ENCODE measurements around the gene ZNF530.

Gene ZNF530

DNA sequence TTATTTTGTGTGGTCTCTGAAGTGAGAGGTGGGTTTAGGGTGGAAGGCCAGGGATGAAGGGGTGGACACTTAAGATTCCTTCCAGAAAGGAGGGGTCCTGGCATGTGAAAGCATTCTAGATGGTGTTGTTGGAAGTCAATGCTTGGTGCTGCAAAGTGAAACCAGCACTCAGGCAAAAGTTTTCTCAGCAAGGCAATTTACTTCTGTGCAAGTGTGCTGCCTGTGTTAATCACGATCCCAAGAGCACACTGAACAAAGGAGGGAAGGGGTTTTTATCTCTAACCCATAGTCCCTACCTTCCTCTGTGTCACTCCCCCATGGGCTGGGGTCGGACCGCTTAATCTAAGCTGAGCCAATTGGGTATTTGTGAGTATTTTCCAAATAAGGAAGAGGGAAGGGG lies 15.7 kb downstream of the ZNF530 start:
- no peak for DNase-seq

GRCh38 chr19:57620673-57621348 lies 21.1 kb downstream of the ZNF530 start:
- no peak for DNase-seq

DNA sequence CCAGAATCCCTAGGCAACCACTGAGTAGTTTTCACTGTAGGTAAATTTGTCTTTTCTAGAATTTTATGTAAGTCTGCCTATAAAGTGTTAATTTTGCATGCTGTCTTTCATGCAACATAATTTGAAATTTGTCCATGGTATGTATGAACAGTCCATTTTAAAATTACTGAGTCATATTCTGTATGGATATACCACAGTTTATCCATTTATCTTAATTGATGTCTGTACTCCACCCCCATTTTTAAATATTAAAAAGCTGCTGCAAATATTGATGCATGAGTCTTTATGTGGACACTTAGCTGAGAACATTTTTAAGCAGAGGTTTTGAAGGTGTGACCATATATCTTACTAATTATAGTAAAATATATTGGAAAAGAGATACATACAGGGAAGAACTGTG lies 23.4 kb downstream of the ZNF530 start:
- DNase-seq: no peak

DNA sequence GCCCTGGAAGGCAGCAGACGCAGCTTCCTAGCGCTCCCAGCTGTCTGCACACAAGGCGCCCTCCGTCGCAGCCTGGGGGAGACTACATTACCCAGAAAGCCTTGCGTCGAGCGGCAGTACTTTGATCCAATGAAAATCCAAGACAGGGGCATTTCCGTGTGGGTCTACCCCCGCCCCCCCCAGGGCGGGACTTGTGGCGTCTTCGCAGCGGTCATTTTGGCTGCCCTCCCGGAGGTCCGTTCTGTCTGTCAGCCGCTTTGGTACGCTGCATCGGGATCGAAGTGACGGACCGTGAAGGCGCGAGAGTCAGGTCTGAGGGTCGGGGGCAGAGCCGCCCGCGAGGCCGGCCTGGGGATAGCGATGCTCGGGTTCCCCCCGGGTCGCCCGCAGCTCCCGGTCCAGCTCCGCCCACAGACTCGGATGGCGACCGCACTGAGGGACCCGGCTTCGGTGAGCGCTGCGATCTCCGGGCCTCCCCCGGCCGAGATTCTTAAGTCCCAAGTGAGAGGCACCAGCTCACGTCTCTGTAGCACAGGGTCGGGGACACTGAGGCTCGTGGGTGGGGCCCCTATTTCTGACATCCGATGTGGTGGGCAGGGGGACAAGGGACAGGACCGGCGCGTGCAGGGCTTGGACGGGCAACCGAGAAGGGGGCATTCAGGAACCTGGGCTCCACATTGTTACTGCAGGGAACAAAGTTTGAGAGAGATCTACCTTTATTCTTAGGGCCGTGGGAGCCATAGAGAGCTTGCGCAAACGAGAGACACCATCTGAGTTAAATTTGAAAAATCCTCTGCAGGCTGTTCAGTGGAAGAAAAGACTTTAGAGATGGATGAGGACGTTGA lies 33.5 kb downstream of the ZNF530 start, which contains the start of gene ZNF211:
Gene ZNF211 (plus strand): TSS at position 182 of the 845 bp plus-strand sequence. CDS start 179 bp downstream, at position 361.
- peak; percentile 76 to 87 (median 81) for DNase-seq

GRCh38 chr19:57633832-57634131 lies 34.1 kb downstream of the ZNF530 start:
- DNase-seq: no peak

DNA sequence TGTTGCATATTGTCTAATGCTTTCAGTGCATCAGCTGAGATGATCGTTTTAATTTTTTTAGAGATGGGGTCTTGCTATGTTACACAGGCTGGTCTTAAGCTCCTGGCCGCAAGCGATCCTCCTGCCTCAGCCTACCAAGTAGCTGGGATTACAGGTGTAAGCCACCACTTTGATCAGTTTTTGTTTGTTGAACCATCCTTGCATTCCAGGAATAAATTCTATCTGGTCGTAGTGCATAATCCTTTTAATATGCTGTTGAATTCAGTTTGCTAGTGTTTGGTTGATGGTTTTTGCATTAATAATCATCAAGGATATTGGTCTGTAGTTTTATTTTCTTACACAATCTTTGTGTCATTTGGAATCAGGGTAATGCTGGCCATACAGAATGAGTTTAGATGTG lies 37.7 kb downstream of the ZNF530 start:
- peak in 1 of 6 experiments; percentile 18 for DNase-seq

GRCh38 chr19:57641715-57642234 lies 42.1 kb downstream of the ZNF530 start:
- DNase-seq: no peak

- no peak for DNase-seq
These were observed 42.8 kb downstream of the ZNF530 start for GRCh38 chr19:57642396-57643046.

- DNase-seq: no peak
These were observed 44.0 kb downstream of the ZNF530 start for GRCh38 chr19:57643734-57644133.

DNA sequence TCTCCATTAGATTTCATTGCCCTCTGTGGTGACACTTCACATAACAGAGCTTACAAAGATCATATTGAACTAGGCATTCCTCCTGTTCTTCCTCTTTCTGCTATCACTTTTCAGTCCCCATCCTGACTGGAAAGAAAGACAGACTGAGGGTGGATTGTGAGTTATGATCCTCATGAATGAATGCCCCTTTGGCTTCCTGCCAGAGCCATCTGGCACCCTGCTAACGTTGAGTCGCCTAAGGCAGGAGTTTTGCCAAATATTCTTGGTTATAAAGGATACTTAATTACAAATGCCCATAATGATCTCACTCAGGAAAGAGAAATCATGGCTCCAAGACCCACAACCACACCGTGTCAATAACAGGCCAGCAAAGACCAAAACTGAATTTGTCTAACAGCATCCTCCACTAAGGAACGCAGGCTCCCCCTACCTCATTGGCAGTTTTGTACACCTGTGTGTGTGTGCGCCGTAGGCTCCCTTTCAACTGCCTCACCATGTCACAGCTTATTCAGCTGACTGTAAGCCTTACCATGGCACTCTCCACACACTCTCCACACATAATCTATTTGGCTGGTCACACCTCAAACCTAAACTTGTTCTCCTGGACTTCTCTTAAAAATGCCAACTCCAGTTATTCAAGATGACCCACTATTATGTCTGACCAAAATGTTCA lies 48.8 kb downstream of the ZNF530 start:
- no peak for DNase-seq

DNA sequence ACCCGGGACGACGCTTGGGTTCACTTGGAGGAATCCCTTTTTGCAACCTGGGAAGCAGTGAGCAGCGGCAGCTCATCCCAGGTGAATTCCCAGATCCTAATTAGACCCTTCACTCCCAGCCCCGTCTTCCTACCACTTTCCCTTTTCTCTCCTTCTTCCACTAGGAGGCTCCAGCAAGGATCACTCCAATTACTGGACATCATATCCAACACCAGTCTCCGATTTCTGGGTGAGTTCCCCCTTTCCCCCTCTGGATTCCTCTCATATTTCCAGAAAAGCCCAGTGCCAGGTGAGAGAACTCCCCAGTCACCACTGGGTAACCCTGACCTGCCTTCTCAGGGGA lies 51.9 kb downstream of the ZNF530 start:
- DNase-seq: no peak

GRCh38 chr19:57653689-57654088 lies 54.0 kb downstream of the ZNF530 start:
- DNase-seq: no peak

DNA sequence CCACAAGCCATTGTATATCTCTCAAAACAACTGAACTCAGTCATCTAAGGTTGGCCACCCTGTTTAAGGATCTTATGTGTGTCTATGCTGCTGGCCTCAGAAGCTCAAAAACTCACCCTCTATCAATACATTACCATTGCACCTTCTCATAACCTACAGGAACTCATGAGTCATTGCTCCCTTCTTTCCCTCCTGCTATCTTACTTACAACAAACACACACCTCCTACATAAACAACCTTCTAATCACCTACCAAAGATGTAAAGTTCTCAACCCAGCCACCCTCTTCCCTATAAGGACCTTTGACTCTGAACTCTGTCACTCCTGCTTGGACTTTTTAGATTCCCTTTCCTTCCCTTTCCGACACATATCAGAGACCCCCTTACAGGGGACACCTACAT lies 55.8 kb downstream of the ZNF530 start:
- no peak for DNase-seq

GRCh38 chr19:57656346-57656745 lies 56.7 kb downstream of the ZNF530 start:
- no peak for DNase-seq

All from stimulated activated naive CD4-positive, alpha-beta T cell (primary cell).